ENCODE results near the gene ATM. TPM values are rescaled to one million over a fixed set of nuclear protein-coding genes. Genes with fewer than 3 reads are reported as not detected.

Gene ATM
- total RNA-seq, 1 donor = 152 TPM

GRCh38 chr11:108322666-108323065 is 99.8 kb downstream of the ATM start:
- H3K4me3 ChIP-seq (ENCODE audit: low read depth, low read length) = no peak overlapping the region
- TF ChIP-seq, protein P1, sequence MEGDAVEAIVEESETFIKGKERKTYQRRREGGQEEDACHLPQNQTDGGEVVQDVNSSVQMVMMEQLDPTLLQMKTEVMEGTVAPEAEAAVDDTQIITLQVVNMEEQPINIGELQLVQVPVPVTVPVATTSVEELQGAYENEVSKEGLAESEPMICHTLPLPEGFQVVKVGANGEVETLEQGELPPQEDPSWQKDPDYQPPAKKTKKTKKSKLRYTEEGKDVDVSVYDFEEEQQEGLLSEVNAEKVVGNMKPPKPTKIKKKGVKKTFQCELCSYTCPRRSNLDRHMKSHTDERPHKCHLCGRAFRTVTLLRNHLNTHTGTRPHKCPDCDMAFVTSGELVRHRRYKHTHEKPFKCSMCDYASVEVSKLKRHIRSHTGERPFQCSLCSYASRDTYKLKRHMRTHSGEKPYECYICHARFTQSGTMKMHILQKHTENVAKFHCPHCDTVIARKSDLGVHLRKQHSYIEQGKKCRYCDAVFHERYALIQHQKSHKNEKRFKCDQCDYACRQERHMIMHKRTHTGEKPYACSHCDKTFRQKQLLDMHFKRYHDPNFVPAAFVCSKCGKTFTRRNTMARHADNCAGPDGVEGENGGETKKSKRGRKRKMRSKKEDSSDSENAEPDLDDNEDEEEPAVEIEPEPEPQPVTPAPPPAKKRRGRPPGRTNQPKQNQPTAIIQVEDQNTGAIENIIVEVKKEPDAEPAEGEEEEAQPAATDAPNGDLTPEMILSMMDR (IDR thresholded peaks at IDR 0.05; ENCODE audit: insufficient read depth, low read depth, low read length) = no peak
- no peak for DNase-seq (ENCODE audit: low read depth)

DNA sequence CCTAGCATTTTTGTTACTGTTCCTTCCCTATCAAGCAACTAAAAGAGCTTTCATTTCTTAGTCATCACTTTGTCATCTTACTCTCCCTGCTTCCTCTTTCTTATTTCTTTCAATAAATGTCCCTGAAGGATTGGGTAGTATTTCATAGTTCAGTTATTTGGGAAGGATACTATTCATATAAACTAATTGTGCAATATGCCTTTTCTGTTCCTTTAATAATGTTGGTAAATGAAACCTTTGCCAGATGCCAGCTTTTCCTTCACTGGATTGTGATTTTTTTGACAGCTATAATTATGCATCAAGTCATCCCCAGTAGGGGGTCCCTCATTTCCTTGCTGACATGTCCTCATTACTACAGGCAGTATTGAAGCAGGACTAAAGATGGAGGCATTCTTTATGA is 101.7 kb downstream of the ATM start:
- H3K4me3 ChIP-seq (ENCODE audit: low read depth, low read length) = no peak overlapping the region
- TF ChIP-seq, protein P1 (IDR thresholded peaks at IDR 0.05; ENCODE audit: insufficient read depth, low read depth, low read length) = no peak
- peak; percentile 19 for DNase-seq (ENCODE audit: low read depth)

DNA sequence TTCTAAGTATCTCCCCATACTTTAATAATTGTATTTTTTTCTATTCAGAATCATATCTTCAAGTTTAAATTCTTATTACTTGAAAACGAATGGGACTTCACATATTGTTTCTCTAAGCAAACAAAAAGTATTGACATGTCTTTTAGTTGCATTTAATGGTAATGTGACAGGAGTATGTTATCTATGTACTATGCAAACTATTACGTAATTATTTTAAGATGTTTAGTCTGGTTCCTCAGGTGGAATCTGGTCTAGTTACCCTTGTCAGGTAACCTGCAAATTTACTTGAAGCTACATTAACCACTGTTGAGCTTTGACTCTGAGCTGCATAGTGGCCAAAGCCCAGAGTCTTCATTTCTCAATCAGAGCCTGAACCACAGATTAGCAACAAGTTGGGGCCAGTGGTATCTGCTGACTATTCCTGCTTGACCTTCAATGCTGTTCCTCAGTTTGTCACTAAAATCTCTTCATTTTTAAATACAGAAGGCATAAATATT is 110.6 kb downstream of the ATM start:
- TF ChIP-seq, protein P1 (IDR thresholded peaks at IDR 0.05; ENCODE audit: insufficient read depth, low read depth, low read length) = no peak
- DNase-seq (ENCODE audit: low read depth) = no peak
- no peak overlapping the region for H3K4me3 ChIP-seq (ENCODE audit: low read depth, low read length)

GRCh38 chr11:108338750-108339149 is 115.9 kb downstream of the ATM start:
- DNase-seq (ENCODE audit: low read depth) = no peak
- TF ChIP-seq, protein P1 (IDR thresholded peaks at IDR 0.05; ENCODE audit: insufficient read depth, low read depth, low read length) = no peak
- H3K4me3 ChIP-seq (ENCODE audit: low read depth, low read length) = no peak overlapping the region

- TF ChIP-seq, protein P1 (IDR thresholded peaks at IDR 0.05; ENCODE audit: insufficient read depth, low read depth, low read length) = no peak
- DNase-seq (ENCODE audit: low read depth) = no peak
- no peak overlapping the region for H3K4me3 ChIP-seq (ENCODE audit: low read depth, low read length)
Measured at GRCh38 chr11:108340973-108341372, 118.1 kb downstream of the ATM start.

DNA sequence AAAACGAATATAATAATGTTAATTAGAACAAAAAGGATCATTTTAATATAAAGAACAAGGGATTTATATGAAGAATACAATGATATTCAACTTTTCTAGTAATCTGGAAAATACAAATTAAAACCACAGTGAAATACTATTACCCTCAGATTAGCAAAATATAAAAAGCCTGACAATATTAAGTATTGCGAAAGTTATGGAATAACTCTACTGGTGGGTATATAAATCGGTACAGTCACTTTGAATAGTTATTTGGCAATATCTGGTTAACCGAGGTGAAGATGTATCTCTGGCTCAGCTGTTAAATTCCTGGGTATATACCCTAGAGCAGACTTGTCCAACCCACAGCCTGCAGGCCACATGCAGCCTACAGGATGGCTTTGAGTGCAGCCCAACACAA is 118.8 kb downstream of the ATM start:
- DNase-seq (ENCODE audit: low read depth) = no peak
- TF ChIP-seq, protein P1 (IDR thresholded peaks at IDR 0.05; ENCODE audit: insufficient read depth, low read depth, low read length) = no peak
- H3K4me3 ChIP-seq (ENCODE audit: low read depth, low read length) = no peak overlapping the region

GRCh38 chr11:108343714-108344113 is 120.8 kb downstream of the ATM start:
- no peak for DNase-seq (ENCODE audit: low read depth)
- no peak overlapping the region for H3K4me3 ChIP-seq (ENCODE audit: low read depth, low read length)
- TF ChIP-seq, protein P1 (IDR thresholded peaks at IDR 0.05; ENCODE audit: insufficient read depth, low read depth, low read length) = no peak

Measured in fibroblast of villous mesenchyme (primary cell).